Thyroid gland (tissue), 4 donors: Measurements from ENCODE around the gene ARHGEF11. TPM values are rescaled to one million over a fixed set of nuclear protein-coding genes. Genes with fewer than 3 reads are reported as not detected.

Source experiments
- DNase-seq, 2 donors: peaks; one replicate each; pipeline ENCODE4 v3.0.0-alpha.2; 2019
- H3K27ac ChIP-seq, 3 donors: fragments of 200-600 bp; sonication (generic); 1 replicate in 2 of 3; 2 replicates in 1 of 3; pipeline ENCODE4 v1.5.1; 2016 to 2019; ENCODE audit warnings: mild to moderate bottlenecking in 1 of 3, moderate library complexity in 1 of 3
- H3K27me3 ChIP-seq: fragments of 200-600 bp; sonication (generic); one replicate; pipeline ENCODE4 v1.5.1; 2019
- H3K36me3 ChIP-seq, 2 donors: fragments of 200-600 bp; sonication (generic); one replicate each; pipeline ENCODE4 v1.5.1; 2016 to 2019
- H3K4me1 ChIP-seq, 2 donors: fragments of 200-600 bp; sonication (generic); one replicate each; pipeline ENCODE4 v1.5.1; 2017 to 2019
- H3K4me3 ChIP-seq, 3 donors: fragments of 200-600 bp; sonication (generic); replicated peaks in 1 of 3; 1 replicate in 2 of 3; 2 replicates in 1 of 3; pipeline ENCODE4 v1.5.1; 2016; ENCODE audit warnings: mild to moderate bottlenecking in 1 of 3
- H3K9me3 ChIP-seq: fragments of 200-600 bp; sonication (generic); one replicate; pipeline ENCODE4 v1.5.1; 2017
- POLR2A ChIP-seq, 2 donors: fragments of 450-650 bp; IDR thresholded peaks; one replicate each; pipeline ENCODE4 v1.6.1; 2017; ENCODE audit warnings: antibody characterized with exemption in 2 of 2, mild to moderate bottlenecking in 2 of 2, moderate library complexity in 1 of 2
- WGBS, 2 donors: methylation state at CpG; one replicate each; pipeline ENCODE4 v1.1.5; 2017; 5-methylcytosine and 5-hydroxymethylcytosine counted together
- intact Hi-C: fragments of 100-400 bp; cut with DNase I; formaldehyde crosslinking; loops from one replicate; pipeline ENCODE4 v1.15.1; 2023
- total RNA-seq, 4 donors: library from RNA; depleted of rRNA; stranded (reverse); fragments of >200 nt; gene quantifications; one replicate each; pipeline ENCODE4 v1.2.3, GENCODE V29; 2016
- TF ChIP-seq, protein P1 (sequence below), 6 experiments: fragments of 200-600 bp in 3 of 6; fragments of 450-650 bp in 3 of 6; sonication (generic) in 3 of 6; IDR thresholded peaks; one replicate each; pipeline ENCODE4 v1.5.1; 2016 to 2019; ENCODE audit warnings: antibody characterized with exemption in 6 of 6, mild to moderate bottlenecking in 2 of 6, inconsistent platforms in 1 of 6, moderate library complexity in 1 of 6

The ARHGEF11 gene
- total RNA-seq, 4 donors from 2014 or later = 31.2 to 56.2 (median 47.4) TPM

DNA sequence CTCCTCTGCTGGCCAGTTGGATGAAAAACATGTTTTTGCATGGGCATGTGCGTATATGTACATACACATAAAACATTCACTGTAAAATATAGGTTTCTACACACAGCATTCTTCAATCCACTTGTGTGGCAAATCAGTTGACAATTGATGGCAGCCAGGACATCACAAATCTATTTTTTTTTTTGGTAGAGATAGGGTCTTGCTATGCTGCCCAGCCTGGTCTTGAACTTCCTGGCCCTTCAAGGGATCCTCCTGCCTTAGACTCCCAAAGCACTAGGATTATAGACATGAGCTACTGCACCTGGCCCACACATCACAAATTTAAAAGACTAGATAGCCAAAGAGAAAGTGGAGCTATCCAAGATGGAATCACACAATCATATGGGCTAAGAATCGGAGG lies 39.6 kb downstream of the ARHGEF11 start:
- H3K4me1 ChIP-seq = peaks cover 8 to 9% of the 10 kb centered on the region in 2 donors
- TF ChIP-seq POLR2A (IDR thresholded peaks at IDR 0.05) = no peak
- TF ChIP-seq, protein P1, sequence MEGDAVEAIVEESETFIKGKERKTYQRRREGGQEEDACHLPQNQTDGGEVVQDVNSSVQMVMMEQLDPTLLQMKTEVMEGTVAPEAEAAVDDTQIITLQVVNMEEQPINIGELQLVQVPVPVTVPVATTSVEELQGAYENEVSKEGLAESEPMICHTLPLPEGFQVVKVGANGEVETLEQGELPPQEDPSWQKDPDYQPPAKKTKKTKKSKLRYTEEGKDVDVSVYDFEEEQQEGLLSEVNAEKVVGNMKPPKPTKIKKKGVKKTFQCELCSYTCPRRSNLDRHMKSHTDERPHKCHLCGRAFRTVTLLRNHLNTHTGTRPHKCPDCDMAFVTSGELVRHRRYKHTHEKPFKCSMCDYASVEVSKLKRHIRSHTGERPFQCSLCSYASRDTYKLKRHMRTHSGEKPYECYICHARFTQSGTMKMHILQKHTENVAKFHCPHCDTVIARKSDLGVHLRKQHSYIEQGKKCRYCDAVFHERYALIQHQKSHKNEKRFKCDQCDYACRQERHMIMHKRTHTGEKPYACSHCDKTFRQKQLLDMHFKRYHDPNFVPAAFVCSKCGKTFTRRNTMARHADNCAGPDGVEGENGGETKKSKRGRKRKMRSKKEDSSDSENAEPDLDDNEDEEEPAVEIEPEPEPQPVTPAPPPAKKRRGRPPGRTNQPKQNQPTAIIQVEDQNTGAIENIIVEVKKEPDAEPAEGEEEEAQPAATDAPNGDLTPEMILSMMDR (IDR thresholded peaks at IDR 0.05) = no peak

DNA sequence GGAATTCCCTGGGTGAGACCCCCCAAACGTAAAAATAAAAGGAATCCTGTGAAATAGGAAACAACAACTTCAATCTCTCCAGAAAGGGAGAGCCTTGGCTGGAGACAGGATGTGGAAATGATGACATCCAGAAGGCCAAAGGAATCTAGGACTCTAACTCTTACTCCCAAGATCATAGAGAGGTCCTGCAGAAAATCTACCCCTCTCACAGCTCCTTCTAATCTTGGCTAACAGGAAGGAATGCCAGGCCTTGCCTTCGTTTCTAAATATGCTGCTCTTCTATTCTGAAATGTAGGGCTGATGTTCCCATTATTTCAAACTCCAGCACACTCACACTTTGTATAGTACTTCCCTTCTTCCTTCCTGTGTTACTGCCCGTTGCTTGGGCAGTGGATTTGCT lies 40.7 kb downstream of the ARHGEF11 start:
- Histone ChIP-seq H3K36me3 (no peaks in the 10 kb centered on the region), H3K4me3 (no peak overlapping the region), H3K27me3 (no peaks in the 10 kb centered on the region), H3K4me1 (peaks cover 8 to 9% of the 10 kb centered on the region in 2 donors), H3K9me3 (no peaks in the 10 kb centered on the region), H3K27ac (no peak overlapping the region)
- WGBS, 2 donors = 53 to 66% methylated on average over 3 of the region's 3 CpGs
- no peak for TF ChIP-seq POLR2A (IDR thresholded peaks at IDR 0.05)
- TF ChIP-seq, protein P1 (IDR thresholded peaks at IDR 0.05) = no peak
- intact Hi-C loops = no loop called here
- DNase-seq = no peak

More for the DNA sequence above, 39.6 kb downstream of the ARHGEF11 start:
- 49 to 51% methylated on average over 2 of the region's 2 CpGs for WGBS, 2 donors
- Histone ChIP-seq H3K9me3 (no peaks in the 10 kb centered on the region), H3K27me3 (no peaks in the 10 kb centered on the region), H3K36me3 (no peaks in the 10 kb centered on the region), H3K27ac (no peak overlapping the region), H3K4me3 (no peak overlapping the region)
- no peak for DNase-seq
- intact Hi-C loops = no loop called here

DNA sequence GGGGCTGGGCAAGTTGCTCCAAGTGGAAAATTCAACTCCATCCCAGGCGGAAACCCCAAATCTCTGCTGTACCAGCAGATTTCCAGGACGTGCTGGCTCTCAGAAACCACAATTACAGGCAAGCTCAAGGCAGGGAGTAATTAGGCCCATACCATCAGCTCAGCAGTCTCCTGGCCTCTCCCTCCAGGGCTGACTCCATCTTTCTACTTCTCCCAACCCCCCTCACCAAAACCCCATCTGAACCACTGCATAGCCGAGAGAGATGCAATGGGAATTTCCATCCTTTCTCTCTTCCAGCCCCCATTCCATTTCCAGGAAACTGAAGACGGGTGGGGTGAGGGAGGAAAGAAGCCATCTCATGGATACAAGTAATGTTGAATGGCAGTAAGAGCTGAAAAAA lies 41.2 kb downstream of the ARHGEF11 start:
- 82 to 84% methylated on average over 4 of the region's 4 CpGs for WGBS, 2 donors
- Histone ChIP-seq H3K4me1 (peaks cover 9 to 12% of the 10 kb centered on the region in 2 donors), H3K36me3 (no peaks in the 10 kb centered on the region), H3K9me3 (no peaks in the 10 kb centered on the region), H3K27ac (no peak overlapping the region), H3K27me3 (no peaks in the 10 kb centered on the region), H3K4me3 (no peak overlapping the region)
- intact Hi-C loops = no loop called here
- TF ChIP-seq, protein P1 (IDR thresholded peaks at IDR 0.05) = no peak
- no peak for TF ChIP-seq POLR2A (IDR thresholded peaks at IDR 0.05)
- DNase-seq = no peak

DNA sequence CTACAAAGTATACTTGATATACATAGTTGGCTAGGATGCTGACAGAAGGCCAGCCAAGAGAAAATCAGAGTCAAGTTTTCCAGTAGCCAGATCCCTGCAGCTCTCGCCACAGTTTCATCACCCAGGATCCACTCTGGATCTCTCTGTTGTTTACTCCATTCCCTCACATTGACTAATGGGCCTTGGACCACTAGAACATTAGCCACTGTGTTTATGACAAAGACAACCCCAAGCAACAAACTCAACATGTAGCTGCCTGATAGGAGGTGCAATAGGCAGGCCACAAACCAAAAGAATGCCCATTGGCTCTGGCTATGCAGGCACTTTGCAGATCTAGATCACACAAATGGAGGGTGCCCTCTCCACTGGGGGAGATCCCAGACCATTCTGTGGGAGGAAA lies 44.2 kb downstream of the ARHGEF11 start:
- intact Hi-C loops = no loop called here
- H3K4me1 ChIP-seq = peaks cover under 1 to 26% of the 10 kb centered on the region in 2 donors
- H3K27me3 ChIP-seq = no peaks in the 10 kb centered on the region
- 89 to 94% methylated on average over 1 of the region's 1 CpG for WGBS, 2 donors
- no peaks in the 10 kb centered on the region for H3K9me3 ChIP-seq
- TF ChIP-seq, protein P1 (IDR thresholded peaks at IDR 0.05) = no peak
- TF ChIP-seq POLR2A (IDR thresholded peaks at IDR 0.05) = no peak
- H3K27ac ChIP-seq = peak overlapping the region in 1 of 3 donors; percentile 10
- no peak for DNase-seq
- H3K36me3 ChIP-seq = no peaks in the 10 kb centered on the region
- H3K4me3 ChIP-seq = no peak overlapping the region

DNA sequence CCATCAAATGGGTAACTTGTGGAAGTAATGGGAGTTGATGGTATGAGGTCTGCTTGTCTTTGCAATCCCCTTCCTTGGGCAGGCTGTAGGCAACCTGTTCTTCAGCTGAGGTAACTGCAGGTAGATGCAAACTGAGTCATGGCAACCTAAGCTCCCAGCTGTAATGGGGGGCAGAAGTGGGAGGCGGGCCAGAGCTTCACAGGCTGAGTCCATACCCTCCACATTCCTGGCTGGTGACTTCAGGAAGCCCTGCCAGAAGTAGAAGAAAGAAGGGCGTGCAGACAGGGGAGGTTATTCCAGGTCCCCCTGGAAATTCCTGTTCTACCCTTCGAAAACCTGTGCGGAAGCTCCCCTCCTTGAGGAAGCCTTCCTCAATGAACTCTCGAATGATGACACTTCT lies 44.9 kb downstream of the ARHGEF11 start:
- Histone ChIP-seq H3K27ac (peak overlapping the region in 2 of 3 donors; percentile 10 to 36), H3K9me3 (no peaks in the 10 kb centered on the region), H3K36me3 (no peaks in the 10 kb centered on the region), H3K4me1 (peaks cover 0 to 25% of the 10 kb centered on the region in 2 donors), H3K4me3 (no peak overlapping the region), H3K27me3 (no peaks in the 10 kb centered on the region)
- DNase-seq = peak; percentile 34 to 36
- no peak for TF ChIP-seq POLR2A (IDR thresholded peaks at IDR 0.05)
- TF ChIP-seq, protein P1 (IDR thresholded peaks at IDR 0.05) = no peak
- intact Hi-C loops = no loop called here
- 78% methylated on average over 5 of the region's 5 CpGs for WGBS, 2 donors
